ENCODE results near the gene FKTN. TPM values are rescaled to one million over a fixed set of nuclear protein-coding genes. Genes with fewer than 3 reads are reported as not detected.

Gene FKTN
- total and polyA plus RNA-seq, 9 donors: 3.8 to 19.5 (median 12.9) TPM

GRCh38 chr9:105670775-105671174 lies 112.8 kb downstream of the FKTN start:
- Histone ChIP-seq H3K4me1 (ENCODE audit: insufficient read depth) (no peaks in the 10 kb centered on the region), H3K4me3 (no peak overlapping the region), H3K27ac (no peak overlapping the region), H3K9me3 (no peaks in the 10 kb centered on the region), H3K27me3 (no peaks in the 10 kb centered on the region), H3K36me3 (no peaks in the 10 kb centered on the region)
- intact Hi-C loops (cut with DNase I): no loop called here
- TF ChIP-seq, protein P1, sequence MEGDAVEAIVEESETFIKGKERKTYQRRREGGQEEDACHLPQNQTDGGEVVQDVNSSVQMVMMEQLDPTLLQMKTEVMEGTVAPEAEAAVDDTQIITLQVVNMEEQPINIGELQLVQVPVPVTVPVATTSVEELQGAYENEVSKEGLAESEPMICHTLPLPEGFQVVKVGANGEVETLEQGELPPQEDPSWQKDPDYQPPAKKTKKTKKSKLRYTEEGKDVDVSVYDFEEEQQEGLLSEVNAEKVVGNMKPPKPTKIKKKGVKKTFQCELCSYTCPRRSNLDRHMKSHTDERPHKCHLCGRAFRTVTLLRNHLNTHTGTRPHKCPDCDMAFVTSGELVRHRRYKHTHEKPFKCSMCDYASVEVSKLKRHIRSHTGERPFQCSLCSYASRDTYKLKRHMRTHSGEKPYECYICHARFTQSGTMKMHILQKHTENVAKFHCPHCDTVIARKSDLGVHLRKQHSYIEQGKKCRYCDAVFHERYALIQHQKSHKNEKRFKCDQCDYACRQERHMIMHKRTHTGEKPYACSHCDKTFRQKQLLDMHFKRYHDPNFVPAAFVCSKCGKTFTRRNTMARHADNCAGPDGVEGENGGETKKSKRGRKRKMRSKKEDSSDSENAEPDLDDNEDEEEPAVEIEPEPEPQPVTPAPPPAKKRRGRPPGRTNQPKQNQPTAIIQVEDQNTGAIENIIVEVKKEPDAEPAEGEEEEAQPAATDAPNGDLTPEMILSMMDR (IDR thresholded peaks at IDR 0.05): no peak
- no peak for TF ChIP-seq POLR2A (IDR thresholded peaks at IDR 0.05)
- TF ChIP-seq EP300 (IDR thresholded peaks at IDR 0.05): no peak
- no peak for DNase-seq
- WGBS, 3 donors: 67 to 74% (median 74%) methylated on average over 3 of the region's 3 CpGs

- Histone ChIP-seq H3K27ac (no peak overlapping the region), H3K9me3 (no peaks in the 10 kb centered on the region), H3K36me3 (no peaks in the 10 kb centered on the region), H3K4me1 (ENCODE audit: insufficient read depth) (no peaks in the 10 kb centered on the region), H3K27me3 (no peaks in the 10 kb centered on the region), H3K4me3 (no peak overlapping the region)
- 39 to 43% (median 41%) methylated on average over 3 of the region's 3 CpGs for WGBS, 3 donors
- TF ChIP-seq POLR2A (IDR thresholded peaks at IDR 0.05) (no peak), EP300 (IDR thresholded peaks at IDR 0.05) (no peak)
- TF ChIP-seq, protein P1 (IDR thresholded peaks at IDR 0.05): no peak
- no peak for DNase-seq
- intact Hi-C loops (cut with DNase I): no loop called here
Observed at GRCh38 chr9:105672711-105673234, 114.8 kb downstream of the FKTN start.

DNA sequence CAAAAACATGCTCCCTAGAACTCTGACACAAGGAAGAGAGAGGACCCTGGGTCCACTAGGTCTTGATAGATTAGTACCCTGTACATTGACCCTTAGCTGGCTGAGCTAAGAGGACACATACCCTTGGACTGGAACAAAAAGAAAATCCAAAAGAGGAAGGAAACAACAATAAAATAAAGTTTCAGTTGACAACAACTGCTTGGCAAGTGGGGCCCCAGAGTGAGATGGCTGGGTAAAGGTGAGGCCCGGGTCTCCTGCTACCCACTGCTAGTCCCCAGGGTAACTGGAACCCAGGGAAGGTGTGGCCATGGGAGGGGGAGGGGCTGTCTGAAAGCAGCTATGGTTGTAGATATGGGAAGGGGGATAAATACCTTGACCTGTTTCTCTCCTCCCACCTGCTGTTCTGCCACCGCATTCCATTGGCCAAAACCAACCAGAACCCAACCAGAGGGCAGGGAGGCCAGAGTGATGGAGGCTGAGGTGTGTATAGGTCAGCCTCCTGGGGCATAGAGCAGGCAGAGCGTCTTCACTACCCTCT lies 116.0 kb downstream of the FKTN start:
- H3K27ac ChIP-seq: no peak overlapping the region
- DNase-seq: no peak
- intact Hi-C loops (cut with DNase I): no loop called here
- no peaks in the 10 kb centered on the region for H3K9me3 ChIP-seq
- TF ChIP-seq POLR2A (IDR thresholded peaks at IDR 0.05) (no peak), EP300 (IDR thresholded peaks at IDR 0.05) (no peak)
- TF ChIP-seq, protein P1 (IDR thresholded peaks at IDR 0.05): no peak
- WGBS, 3 donors: 71 to 78% (median 72%) methylated on average over 3 of the region's 3 CpGs
- H3K27me3 ChIP-seq: no peaks in the 10 kb centered on the region
- H3K36me3 ChIP-seq: no peaks in the 10 kb centered on the region
- no peak overlapping the region for H3K4me3 ChIP-seq
- H3K4me1 ChIP-seq (ENCODE audit: insufficient read depth): no peaks in the 10 kb centered on the region

GRCh38 chr9:105676351-105676923 lies 118.5 kb downstream of the FKTN start:
- H3K27me3 ChIP-seq: no peaks in the 10 kb centered on the region
- DNase-seq: no peak
- 49 to 63% (median 56%) methylated on average over 6 of the region's 6 CpGs for WGBS, 3 donors
- no peak overlapping the region for H3K4me3 ChIP-seq
- no peaks in the 10 kb centered on the region for H3K36me3 ChIP-seq
- no peak overlapping the region for H3K27ac ChIP-seq
- no peaks in the 10 kb centered on the region for H3K4me1 ChIP-seq (ENCODE audit: insufficient read depth)
- H3K9me3 ChIP-seq: no peaks in the 10 kb centered on the region
- intact Hi-C loops (cut with DNase I): no loop called here
- TF ChIP-seq EP300 (IDR thresholded peaks at IDR 0.05) (no peak), POLR2A (IDR thresholded peaks at IDR 0.05) (no peak)
- TF ChIP-seq, protein P1 (IDR thresholded peaks at IDR 0.05): no peak
